Neural progenitor cell (in vitro differentiated cells): ENCODE measurements around the gene ENO1. TPM values are rescaled to one million over a fixed set of nuclear protein-coding genes. Genes with fewer than 3 reads are reported as not detected.
A peak's percentile ranks its signal among the peaks of the same experiment; 100 is the strongest.

Experiments
- DNase-seq: peaks from one replicate; pipeline ENCODE4 v3.0.0-alpha.2; 2016; ENCODE audit warnings: low spot score
- H2AFZ ChIP-seq: fragments of 200-600 bp; sonication (generic); replicated peaks from 2 replicates; pipeline ENCODE4 v1.6.1; 2016; ENCODE audit warnings: antibody characterized with exemption
- H3F3A ChIP-seq: fragments of 200-600 bp; sonication (generic); 2 replicates; pipeline ENCODE4 v1.6.1; 2016; ENCODE audit warnings: antibody characterized with exemption, low read depth
- H3K27ac ChIP-seq: fragments of 200-600 bp; sonication (generic); 2 replicates; pipeline ENCODE4 v1.5.1; 2016; ENCODE audit warnings: mild to moderate bottlenecking
- H3K27me3 ChIP-seq: fragments of 200-600 bp; sonication (generic); 2 replicates; pipeline ENCODE4 v1.6.1; 2016; ENCODE audit warnings: mild to moderate bottlenecking, moderate library complexity
- H3K36me3 ChIP-seq: fragments of 200-600 bp; sonication (generic); 2 replicates; pipeline ENCODE4 v1.5.1; 2016
- H3K4me1 ChIP-seq: fragments of 200-600 bp; sonication (generic); 2 replicates; pipeline ENCODE4 v1.6.1; 2016; ENCODE audit warnings: mixed run types
- H3K4me2 ChIP-seq: fragments of 200-600 bp; sonication (generic); 2 replicates; pipeline ENCODE4 v1.6.1; 2016
- H3K4me3 ChIP-seq: fragments of 200-600 bp; sonication (generic); 2 replicates; pipeline ENCODE4 v1.5.1; 2016
- H3K79me2 ChIP-seq: fragments of 200-600 bp; sonication (generic); 2 replicates; pipeline ENCODE4 v1.6.1; 2016; ENCODE audit warnings: low read depth
- H3K9ac ChIP-seq: fragments of 200-600 bp; sonication (generic); 2 replicates; pipeline ENCODE4 v1.6.1; 2016
- H3K9me3 ChIP-seq: fragments of 200-600 bp; sonication (generic); 2 replicates; pipeline ENCODE4 v1.5.1; 2016; ENCODE audit warnings: low read depth
- H4K20me1 ChIP-seq: fragments of 200-600 bp; sonication (generic); 2 replicates; pipeline ENCODE4 v1.6.1; 2016; ENCODE audit warnings: low read depth
- H3K27ac Mint-ChIP-seq: 3 replicates; pipeline ENCODE4 v1.8.0; 2021; ENCODE audit warnings: mixed read lengths
- H3K27me3 Mint-ChIP-seq: 2 replicates; pipeline ENCODE4 v1.8.0; 2022; ENCODE audit warnings: low read depth, mild to moderate bottlenecking, inconsistent platforms, moderate library complexity, mixed read lengths; ENCODE audit not compliant: insufficient read depth
- H3K36me3 Mint-ChIP-seq: 3 replicates; pipeline ENCODE4 v1.8.0; 2021; ENCODE audit warnings: mixed read lengths
- H3K4me1 Mint-ChIP-seq: 3 replicates; pipeline ENCODE4 v1.8.0; 2021; ENCODE audit warnings: mixed read lengths
- H3K4me3 Mint-ChIP-seq: 3 replicates; pipeline ENCODE4 v1.8.0; 2021; ENCODE audit warnings: mild to moderate bottlenecking, moderate library complexity, mixed read lengths
- H3K9me3 Mint-ChIP-seq: 3 replicates; pipeline ENCODE4 v1.8.0; 2020; ENCODE audit warnings: mixed read lengths
- EZH2 ChIP-seq: fragments of 200-600 bp; sonication (generic); IDR thresholded peaks from 2 replicates; pipeline ENCODE4 v1.6.1; 2017; ENCODE audit warnings: antibody characterized with exemption, mild to moderate bottlenecking, moderate library complexity
- EZH2phosphoT487 ChIP-seq: fragments of 200-600 bp; sonication (generic); IDR thresholded peaks from 2 replicates; pipeline ENCODE4 v1.6.1; 2017; ENCODE audit warnings: antibody characterized with exemption
- total RNA-seq: library from RNA; depleted of rRNA; stranded (reverse); fragments of >200 nt; gene quantifications from 2 replicates; pipeline ENCODE4 v1.2.3, GENCODE V29; 2015; ENCODE audit warnings: low replicate concordance
- TF ChIP-seq, protein P1 (sequence below): fragments of 200-600 bp; sonication (generic); IDR thresholded peaks from 2 replicates; pipeline ENCODE4 v1.5.1; 2017; ENCODE audit warnings: antibody characterized with exemption, mild to moderate bottlenecking

The ENO1 gene
- total RNA-seq, 1 donor from 2014 or later: 1,414 TPM

DNA sequence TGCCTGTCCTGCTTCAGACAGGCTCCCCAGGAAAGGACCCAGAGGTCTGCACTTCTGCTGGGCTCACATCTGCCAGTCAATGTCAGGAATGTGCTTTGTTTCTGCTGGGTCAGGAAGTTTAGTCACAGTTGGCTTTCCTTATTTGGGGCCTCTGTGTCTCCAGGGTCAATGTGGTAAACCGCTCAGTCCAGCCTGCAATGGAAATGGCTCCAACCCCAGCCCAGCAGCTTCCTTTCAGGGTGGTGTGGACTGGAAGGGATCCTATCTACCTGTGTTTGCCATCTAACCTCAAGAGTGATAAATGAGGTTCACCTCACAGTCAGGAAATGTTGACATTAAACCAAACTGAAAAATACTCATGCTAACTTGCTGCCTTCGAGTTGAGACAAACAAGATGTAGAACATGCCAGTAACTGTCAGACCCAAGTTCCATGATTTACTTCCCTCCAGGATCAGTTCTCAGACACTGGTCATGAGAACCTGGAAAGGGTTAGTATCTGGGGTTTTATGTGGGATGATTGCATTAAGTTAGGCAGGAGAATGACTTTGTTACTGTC lies 20.3 kb downstream of the ENO1 start:
- no peak overlapping the region for H3K27ac ChIP-seq
- H3F3A ChIP-seq: peaks cover 78% of the 10 kb centered on the region
- peaks cover 49% of the 10 kb centered on the region for H3K4me1 Mint-ChIP-seq
- no peaks in the 10 kb centered on the region for H3K9me3 ChIP-seq
- H3K27ac Mint-ChIP-seq: peak overlapping the region; percentile 82
- H3K79me2 ChIP-seq: peaks cover 5% of the 10 kb centered on the region
- H3K36me3 Mint-ChIP-seq: peaks cover 35% of the 10 kb centered on the region
- peaks cover 63% of the 10 kb centered on the region for H4K20me1 ChIP-seq
- H3K4me3 ChIP-seq: no peak overlapping the region
- no peaks in the 10 kb centered on the region for H3K9me3 Mint-ChIP-seq
- peak overlapping the region; percentile 67 for H3K4me3 Mint-ChIP-seq
- no peak overlapping the region for H3K4me2 ChIP-seq
- peaks cover 14% of the 10 kb centered on the region for H3K27me3 Mint-ChIP-seq
- DNase-seq: no peak
- no peaks in the 10 kb centered on the region for H3K4me1 ChIP-seq
- no peak overlapping the region for H2AFZ ChIP-seq
- no peak overlapping the region for H3K9ac ChIP-seq
- peaks cover 20% of the 10 kb centered on the region for H3K36me3 ChIP-seq
- H3K27me3 ChIP-seq: no peaks in the 10 kb centered on the region
- TF ChIP-seq EZH2: no peak
- TF ChIP-seq EZH2phosphoT487: no peak
- TF ChIP-seq, protein P1, sequence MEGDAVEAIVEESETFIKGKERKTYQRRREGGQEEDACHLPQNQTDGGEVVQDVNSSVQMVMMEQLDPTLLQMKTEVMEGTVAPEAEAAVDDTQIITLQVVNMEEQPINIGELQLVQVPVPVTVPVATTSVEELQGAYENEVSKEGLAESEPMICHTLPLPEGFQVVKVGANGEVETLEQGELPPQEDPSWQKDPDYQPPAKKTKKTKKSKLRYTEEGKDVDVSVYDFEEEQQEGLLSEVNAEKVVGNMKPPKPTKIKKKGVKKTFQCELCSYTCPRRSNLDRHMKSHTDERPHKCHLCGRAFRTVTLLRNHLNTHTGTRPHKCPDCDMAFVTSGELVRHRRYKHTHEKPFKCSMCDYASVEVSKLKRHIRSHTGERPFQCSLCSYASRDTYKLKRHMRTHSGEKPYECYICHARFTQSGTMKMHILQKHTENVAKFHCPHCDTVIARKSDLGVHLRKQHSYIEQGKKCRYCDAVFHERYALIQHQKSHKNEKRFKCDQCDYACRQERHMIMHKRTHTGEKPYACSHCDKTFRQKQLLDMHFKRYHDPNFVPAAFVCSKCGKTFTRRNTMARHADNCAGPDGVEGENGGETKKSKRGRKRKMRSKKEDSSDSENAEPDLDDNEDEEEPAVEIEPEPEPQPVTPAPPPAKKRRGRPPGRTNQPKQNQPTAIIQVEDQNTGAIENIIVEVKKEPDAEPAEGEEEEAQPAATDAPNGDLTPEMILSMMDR: no peak

DNA sequence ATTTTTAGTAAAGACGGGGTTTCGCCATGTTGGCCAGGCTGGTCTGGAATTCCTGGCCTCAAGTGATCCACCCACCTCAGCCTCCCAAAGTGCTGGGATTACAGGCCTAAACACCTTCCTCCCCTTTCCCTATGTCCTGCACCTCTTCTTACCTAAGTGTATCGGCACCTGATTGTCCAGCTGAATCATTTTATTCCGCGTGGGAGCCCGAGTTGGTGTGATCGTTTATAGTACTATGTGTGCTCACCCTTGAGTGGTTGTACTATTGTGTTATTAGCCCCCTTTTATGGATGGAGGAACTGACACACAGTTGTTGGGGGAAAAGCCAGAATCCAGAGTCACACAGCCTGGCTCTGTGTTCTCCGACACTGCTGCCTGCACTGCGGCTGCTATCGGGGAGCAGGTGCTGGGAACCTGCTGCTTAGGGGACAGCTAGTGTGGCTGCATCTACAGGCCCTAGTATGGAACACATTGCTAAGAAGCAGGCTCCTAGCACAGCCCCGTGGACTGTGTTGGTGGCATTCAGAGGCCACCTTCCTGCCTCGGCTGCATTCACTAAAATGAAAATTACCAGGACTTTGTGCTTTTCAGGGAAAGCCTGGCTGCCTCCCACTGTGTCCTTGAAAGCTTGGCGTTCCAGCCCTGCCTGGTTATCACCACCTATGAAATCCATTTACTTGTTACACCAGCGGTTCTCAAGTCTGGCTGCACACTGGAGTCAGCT lies 21.6 kb downstream of the ENO1 start:
- no peak for TF ChIP-seq EZH2
- TF ChIP-seq EZH2phosphoT487: no peak
- TF ChIP-seq, protein P1: no peak
- Histone ChIP-seq H3K36me3 (peaks cover 15% of the 10 kb centered on the region), H3K4me2 (no peak overlapping the region), H2AFZ (no peak overlapping the region), H3K27ac (peak overlapping the region; percentile 75), H3K9ac (no peak overlapping the region), H3K9me3 (no peaks in the 10 kb centered on the region), H3K4me1 (no peaks in the 10 kb centered on the region), H3K79me2 (peaks cover 5% of the 10 kb centered on the region), H3K4me3 (no peak overlapping the region), H3F3A (peaks cover 65% of the 10 kb centered on the region), H4K20me1 (peaks cover 50% of the 10 kb centered on the region), H3K27me3 (no peaks in the 10 kb centered on the region)
- Mint-ChIP-seq H3K27me3 (peaks cover 14% of the 10 kb centered on the region), H3K36me3 (peaks cover 25% of the 10 kb centered on the region), H3K4me3 (no peak overlapping the region), H3K4me1 (peaks cover 49% of the 10 kb centered on the region), H3K9me3 (no peaks in the 10 kb centered on the region), H3K27ac (peak overlapping the region; percentile 44)
- DNase-seq: no peak

DNA sequence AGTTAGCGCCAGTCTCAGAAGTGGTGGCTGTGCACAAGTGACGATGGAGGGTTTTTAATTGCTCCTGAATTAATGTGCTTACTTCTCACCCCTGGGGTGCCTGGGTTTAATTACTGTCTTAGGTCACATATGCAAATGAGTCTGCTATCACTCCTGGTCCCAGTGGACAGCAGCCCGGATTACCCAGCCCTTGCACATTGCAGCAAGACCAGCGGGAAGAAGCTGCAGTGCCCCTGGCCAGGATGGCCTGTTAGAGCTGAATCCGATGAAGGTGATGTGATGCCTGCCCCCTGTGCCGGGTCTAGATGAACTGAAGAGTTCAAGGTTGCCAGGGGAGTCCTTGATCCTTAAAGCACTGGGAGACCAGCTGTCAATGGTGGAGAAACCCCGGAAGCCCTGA lies 24.2 kb downstream of the ENO1 start:
- H3K27me3 ChIP-seq: no peaks in the 10 kb centered on the region
- TF ChIP-seq, protein P1: no peak
- TF ChIP-seq EZH2 (no peak), EZH2phosphoT487 (no peak)
- Mint-ChIP-seq H3K27ac (no peak overlapping the region), H3K9me3 (no peaks in the 10 kb centered on the region), H3K36me3 (peaks cover 11% of the 10 kb centered on the region), H3K4me3 (no peak overlapping the region), H3K4me1 (peaks cover 36% of the 10 kb centered on the region), H3K27me3 (peaks cover 5% of the 10 kb centered on the region)
- H3K4me1 ChIP-seq: no peaks in the 10 kb centered on the region
- no peak overlapping the region for H3K9ac ChIP-seq
- H4K20me1 ChIP-seq: peaks cover 24% of the 10 kb centered on the region
- no peak overlapping the region for H3K4me2 ChIP-seq
- H3K9me3 ChIP-seq: no peaks in the 10 kb centered on the region
- H3K4me3 ChIP-seq: no peak overlapping the region
- H3K27ac ChIP-seq: no peak overlapping the region
- H3F3A ChIP-seq: peaks cover 39% of the 10 kb centered on the region
- H3K79me2 ChIP-seq: no peaks in the 10 kb centered on the region
- no peak for DNase-seq
- no peak overlapping the region for H2AFZ ChIP-seq
- H3K36me3 ChIP-seq: no peaks in the 10 kb centered on the region
